Activated B cell treated with CpG ODN at 0.5 μM for 24 hours (primary cell): ENCODE data around the gene SIDT1. TPM values are rescaled to one million over a fixed set of nuclear protein-coding genes. Genes with fewer than 3 reads are reported as not detected.

Experiments used
- ATAC-seq: fragments of 200-7000 bp; cut with Tn5 transposase; one replicate; pipeline ENCODE4 v1.10.0; 2021; ENCODE audit warnings: low read depth, mild to moderate bottlenecking, moderate library complexity
- CTCF ChIA-PET: fragments of 350-600 bp; sonication (Branson Sonifier 250); formaldehyde crosslinking; loops from one replicate; lab custom pipeline; 2021; ENCODE audit warnings: antibody characterized with exemption; lab: Charles Lee
- POLR2A ChIA-PET: fragments of 350-600 bp; sonication (Branson Sonifier 250); formaldehyde crosslinking; loops from one replicate; lab custom pipeline; 2021; ENCODE audit warnings: antibody characterized with exemption; lab: Charles Lee
- DNase-seq: peaks from one replicate; pipeline ENCODE4 v3.0.0; 2022
- H3K27ac Mint-ChIP-seq: one replicate; pipeline ENCODE4 v1.8.0; 2020; ENCODE audit warnings: mixed read lengths
- H3K27me3 Mint-ChIP-seq: one replicate; pipeline ENCODE4 v1.8.0; 2021; ENCODE audit warnings: mixed read lengths
- H3K36me3 Mint-ChIP-seq: one replicate; pipeline ENCODE4 v1.8.0; 2021; ENCODE audit warnings: low read depth, mixed read lengths
- H3K4me1 Mint-ChIP-seq: one replicate; pipeline ENCODE4 v1.8.0; 2021; ENCODE audit warnings: mixed read lengths
- H3K4me3 Mint-ChIP-seq: one replicate; pipeline ENCODE4 v1.8.0; 2020; ENCODE audit warnings: mild to moderate bottlenecking, mixed read lengths
- H3K9me3 Mint-ChIP-seq: one replicate; pipeline ENCODE4 v1.8.0; 2020; ENCODE audit warnings: mixed read lengths
- intact Hi-C: fragments of 100-400 bp; cut with micrococcal nuclease; formaldehyde crosslinking; loops from one replicate; pipeline ENCODE4 v1.15.1; 2024
- total RNA-seq: library from RNA; stranded (reverse); gene quantifications from 2 replicates; pipeline ENCODE4 v1.2.3, GENCODE V29; 2022
- TF ChIP-seq, protein P1 (sequence below): fragments of 200-600 bp; IDR thresholded peaks from one replicate; pipeline ENCODE4 v1.8.0; 2022; ENCODE audit warnings: antibody characterized with exemption, mild to moderate bottlenecking

The SIDT1 gene
- total RNA-seq, 1 donor from 2014 or later = 44.9 TPM

GRCh38 chr3:113623811-113624210 is 91.5 kb downstream of the SIDT1 start:
- ChIA-PET POLR2A (no interaction called here), CTCF (no interaction called here)
- Mint-ChIP-seq H3K9me3 (no peaks in the 10 kb centered on the region), H3K4me1 (peaks cover 51% of the 10 kb centered on the region), H3K4me3 (no peak overlapping the region), H3K27ac (no peak overlapping the region), H3K36me3 (peaks cover 61% of the 10 kb centered on the region), H3K27me3 (no peaks in the 10 kb centered on the region)
- intact Hi-C loops = no loop called here
- TF ChIP-seq, protein P1, sequence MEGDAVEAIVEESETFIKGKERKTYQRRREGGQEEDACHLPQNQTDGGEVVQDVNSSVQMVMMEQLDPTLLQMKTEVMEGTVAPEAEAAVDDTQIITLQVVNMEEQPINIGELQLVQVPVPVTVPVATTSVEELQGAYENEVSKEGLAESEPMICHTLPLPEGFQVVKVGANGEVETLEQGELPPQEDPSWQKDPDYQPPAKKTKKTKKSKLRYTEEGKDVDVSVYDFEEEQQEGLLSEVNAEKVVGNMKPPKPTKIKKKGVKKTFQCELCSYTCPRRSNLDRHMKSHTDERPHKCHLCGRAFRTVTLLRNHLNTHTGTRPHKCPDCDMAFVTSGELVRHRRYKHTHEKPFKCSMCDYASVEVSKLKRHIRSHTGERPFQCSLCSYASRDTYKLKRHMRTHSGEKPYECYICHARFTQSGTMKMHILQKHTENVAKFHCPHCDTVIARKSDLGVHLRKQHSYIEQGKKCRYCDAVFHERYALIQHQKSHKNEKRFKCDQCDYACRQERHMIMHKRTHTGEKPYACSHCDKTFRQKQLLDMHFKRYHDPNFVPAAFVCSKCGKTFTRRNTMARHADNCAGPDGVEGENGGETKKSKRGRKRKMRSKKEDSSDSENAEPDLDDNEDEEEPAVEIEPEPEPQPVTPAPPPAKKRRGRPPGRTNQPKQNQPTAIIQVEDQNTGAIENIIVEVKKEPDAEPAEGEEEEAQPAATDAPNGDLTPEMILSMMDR = no peak
- DNase-seq (no peak), ATAC-seq (no peak)

DNA sequence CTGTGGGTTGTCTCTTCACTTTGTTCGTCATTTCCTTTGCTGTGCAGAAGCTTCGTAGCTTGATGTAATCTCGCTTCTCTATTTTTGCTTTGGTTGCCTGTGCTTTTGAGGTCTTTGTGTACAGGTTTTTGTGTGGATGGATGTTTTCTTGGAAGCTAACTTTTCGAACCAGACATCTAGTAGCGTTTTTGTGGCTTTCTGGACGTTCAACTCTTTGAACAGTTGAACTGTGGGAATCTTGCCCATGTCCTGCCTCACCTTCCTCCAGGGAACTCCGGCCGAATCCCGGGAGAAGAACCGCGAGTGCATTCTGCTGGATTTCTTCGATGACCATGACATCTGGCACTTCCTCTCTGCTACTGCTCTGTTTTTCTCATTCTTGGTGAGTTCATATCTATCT is 93.5 kb downstream of the SIDT1 start:
- POLR2A ChIA-PET = interaction anchor here (0.6 to 1.5 kb wide), 5 partner anchors 33 to 843 kb away, joined by 3 to 14 read pairs (median 3); partner anchors contain the start of genes SPICE1 and USF3

GRCh38 chr3:113626503-113627371 is 94.4 kb downstream of the SIDT1 start:
- Mint-ChIP-seq H3K4me3 (peak overlapping the region; percentile 84), H3K27ac (peak overlapping the region; percentile 87), H3K27me3 (no peaks in the 10 kb centered on the region), H3K4me1 (peaks cover 57% of the 10 kb centered on the region), H3K36me3 (peaks cover 55% of the 10 kb centered on the region), H3K9me3 (no peaks in the 10 kb centered on the region)
- ChIA-PET CTCF (interaction anchor here (0.6 to 3.5 kb wide), 4 partner anchors 49 to 338 kb away, joined by 3 to 21 read pairs (median 9); no protein-coding TSS in a partner anchor), POLR2A (interaction anchor here (1.0 to 2.1 kb wide), 2 partner anchors 69 to 112 kb away, joined by 3 to 10 read pairs; partner anchors contain the start of genes SPICE1 and USF3)
- DNase-seq (no peak), ATAC-seq (peak; percentile 90)
- TF ChIP-seq, protein P1 = no peak
- intact Hi-C loops = loop anchor here (1.0 to 5.0 kb wide), 10 partner anchors 19 to 575 kb away; partner anchors contain the start of gene USF3

More for the DNA sequence above, 93.5 kb downstream of the SIDT1 start:
- ATAC-seq = no peak
- DNase-seq = no peak
- peak overlapping the region; percentile 87 for H3K27ac Mint-ChIP-seq
- H3K9me3 Mint-ChIP-seq = no peaks in the 10 kb centered on the region
- H3K36me3 Mint-ChIP-seq = peaks cover 60% of the 10 kb centered on the region
- TF ChIP-seq, protein P1 = no peak
- CTCF ChIA-PET = interaction anchor here (1.0 to 1.4 kb wide), 5 partner anchors 18 to 286 kb away, joined by 3 to 5 read pairs (median 3); partner anchors contain the start of gene USF3
- H3K4me3 Mint-ChIP-seq = peak overlapping the region; percentile 84
- intact Hi-C loops = loop anchor here (1.0 to 5.0 kb wide), 9 partner anchors 19 to 575 kb away; partner anchors contain the start of gene USF3
- no peaks in the 10 kb centered on the region for H3K27me3 Mint-ChIP-seq
- peaks cover 48% of the 10 kb centered on the region for H3K4me1 Mint-ChIP-seq

GRCh38 chr3:113628316-113628715 is 96.0 kb downstream of the SIDT1 start:
- ChIA-PET CTCF (interaction anchor here (1.1 to 3.5 kb wide), 5 partner anchors 31 to 135 kb away, joined by 3 to 21 read pairs (median 7); partner anchors contain the start of gene USF3), POLR2A (interaction anchor here (2.1 kb wide), 1 partner anchor 68 kb away, joined by 10 read pairs; the partner anchor contains the start of gene USF3)
- Mint-ChIP-seq H3K27me3 (no peaks in the 10 kb centered on the region), H3K27ac (peak overlapping the region; percentile 63), H3K4me1 (peaks cover 66% of the 10 kb centered on the region), H3K36me3 (peaks cover 55% of the 10 kb centered on the region), H3K9me3 (no peaks in the 10 kb centered on the region), H3K4me3 (no peak overlapping the region)
- ATAC-seq = no peak
- TF ChIP-seq, protein P1 = no peak
- DNase-seq = no peak
- intact Hi-C loops = loop anchor here (5.0 kb wide), 2 partner anchors 341 to 491 kb away; no protein-coding TSS in a partner anchor
